GM19099 (cell line): Measurements from ENCODE around the gene STAT3.

Experiments used
- POLR2A ChIP-seq: IDR thresholded peaks from 3 replicates; pipeline ENCODE4 v1.6.1; 2011; ENCODE audit warnings: low read depth; ENCODE audit not compliant: insufficient read length; ENCODE audit errors: extremely low read depth

STAT3 gene

GRCh38 chr17:42273474-42274252, 114.6 kb downstream of the STAT3 start:
- no peak for TF ChIP-seq POLR2A

DNA sequence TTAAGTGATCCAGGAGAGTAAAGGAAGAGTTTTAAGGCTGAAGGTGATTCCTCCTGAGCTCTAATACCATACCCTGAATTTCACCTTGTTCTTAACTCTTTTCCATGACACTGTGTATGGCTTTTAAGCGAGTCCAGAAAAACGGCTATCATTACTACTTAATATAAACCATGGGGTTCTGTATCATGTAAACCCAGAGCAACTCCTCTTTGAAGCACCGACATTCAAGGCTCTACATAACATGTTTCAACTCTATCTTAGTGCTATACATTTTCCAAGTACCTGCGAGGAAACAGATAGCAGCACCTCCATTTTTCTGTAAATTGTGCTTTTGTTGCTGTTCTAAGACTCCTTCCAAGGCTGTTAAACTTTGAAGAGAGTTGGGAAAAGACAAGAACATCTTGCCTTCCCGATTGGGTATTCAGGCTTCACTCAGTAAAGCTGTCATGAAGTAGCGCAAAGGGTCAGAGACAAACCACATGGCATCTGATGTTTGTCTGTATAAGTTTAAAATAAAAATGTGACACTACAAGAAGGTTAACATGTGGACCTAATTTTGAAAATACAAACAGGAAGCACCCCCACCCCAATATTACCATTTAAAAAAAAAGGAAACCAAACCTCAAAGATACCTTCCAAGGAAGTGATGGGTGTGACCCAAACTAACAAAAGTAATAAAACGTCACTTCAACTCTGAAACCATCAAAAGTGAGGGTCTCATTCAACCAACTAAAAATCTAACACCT, 115.9 kb downstream of the STAT3 start:
- TF ChIP-seq POLR2A = no peak

DNA sequence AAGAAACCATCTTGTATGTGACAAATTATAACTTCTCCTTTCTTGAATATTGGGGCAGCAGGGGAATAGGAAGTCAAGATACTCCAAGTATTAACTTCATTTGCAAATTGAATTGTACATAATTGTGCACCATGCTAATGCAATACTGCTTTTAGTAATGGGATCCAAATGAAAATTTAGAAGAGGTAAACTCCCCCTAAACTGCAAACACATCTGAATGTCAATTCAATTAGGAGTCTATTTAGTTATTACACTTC, 116.5 kb downstream of the STAT3 start:
- no peak for TF ChIP-seq POLR2A

GRCh38 chr17:42271006-42271778, 117.0 kb downstream of the STAT3 start:
- TF ChIP-seq POLR2A = no peak

GRCh38 chr17:42270596-42270995, 117.6 kb downstream of the STAT3 start:
- TF ChIP-seq POLR2A = no peak

- no peak for TF ChIP-seq POLR2A
Measured at GRCh38 chr17:42270170-42270535, 118.1 kb downstream of the STAT3 start.

- no peak for TF ChIP-seq POLR2A
Measured at GRCh38 chr17:42268236-42268635, 120.0 kb downstream of the STAT3 start.

DNA sequence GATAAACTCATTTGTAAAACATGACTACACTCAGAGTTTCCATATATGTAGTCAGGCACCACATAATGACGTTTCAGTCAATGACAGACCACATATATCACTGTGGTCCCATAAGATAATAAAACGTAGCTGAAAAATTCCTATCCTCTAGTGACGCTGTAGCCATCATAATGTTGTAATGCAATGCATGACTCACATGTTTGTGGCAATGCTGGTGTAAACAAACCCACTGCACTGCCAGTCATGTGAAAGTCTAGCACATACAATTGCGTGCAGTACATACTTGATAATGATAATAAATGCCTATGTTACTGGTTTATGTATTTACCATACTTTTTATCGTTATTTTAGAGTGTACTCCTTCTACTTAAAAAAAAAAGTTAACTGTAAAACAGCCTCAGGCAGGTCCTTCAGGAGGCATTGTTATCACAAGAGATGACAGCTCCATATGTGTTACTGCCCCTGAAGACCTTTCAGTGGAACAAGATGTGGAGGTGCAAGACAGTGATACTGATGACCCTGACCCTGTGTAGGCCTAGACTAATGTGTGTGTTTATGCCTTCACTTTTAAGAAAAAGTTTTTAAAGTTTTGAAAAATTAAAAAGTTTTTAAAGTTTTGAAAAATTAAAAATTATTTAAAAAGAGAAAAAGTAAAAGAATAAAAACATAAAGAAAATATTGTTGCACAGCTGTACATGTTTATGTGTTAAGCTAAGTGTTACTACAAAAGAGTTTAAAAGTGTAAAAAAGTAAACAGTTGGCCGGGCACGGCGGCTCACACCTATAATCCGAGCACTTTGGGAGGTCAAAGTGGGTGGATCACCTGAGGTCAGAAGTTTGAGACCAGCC, 121.1 kb downstream of the STAT3 start:
- TF ChIP-seq POLR2A = no peak

DNA sequence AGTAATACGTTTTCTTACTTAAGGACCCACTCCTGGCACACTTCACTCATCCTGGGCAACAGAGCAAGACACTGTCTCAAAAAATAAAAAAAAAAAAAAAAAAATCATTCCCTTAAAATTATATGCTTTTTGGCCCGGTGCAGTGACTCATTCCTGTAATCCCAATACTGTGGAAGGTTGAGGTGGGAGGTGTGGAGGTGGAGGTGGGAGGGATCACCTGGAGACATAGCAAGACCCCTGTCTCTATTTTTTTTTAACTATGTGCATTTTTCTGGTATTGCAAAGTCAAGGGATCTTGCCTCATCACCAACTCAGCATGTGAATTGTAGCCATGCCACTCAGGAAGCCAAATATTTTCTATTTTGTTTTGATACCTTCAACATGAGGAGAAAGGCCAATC, 121.8 kb downstream of the STAT3 start:
- no peak for TF ChIP-seq POLR2A
